GM23338 (cell line): ENCODE measurements around the gene SPINK2. TPM values are rescaled to one million over a fixed set of nuclear protein-coding genes. Genes with fewer than 3 reads are reported as not detected.

Experiments used
- ATAC-seq: fragments of 200-7000 bp; cut with Tn5 transposase; 3 replicates; pipeline ENCODE4 v1.9.1; 2020
- DNase-seq: peaks from one replicate; pipeline ENCODE4 v3.0.0-alpha.2; 2015; ENCODE audit warnings: low spot score
- H2AFZ ChIP-seq: fragments of 200-600 bp; sonication (generic); 2 replicates; pipeline ENCODE4 v1.8.0; 2016; ENCODE audit warnings: antibody characterized with exemption, mild to moderate bottlenecking, moderate library complexity
- H3F3A ChIP-seq: fragments of 200-600 bp; sonication (generic); replicated peaks from 2 replicates; pipeline ENCODE4 v1.8.0; 2017; ENCODE audit warnings: antibody characterized with exemption, mixed run types, low read depth
- H3K27ac ChIP-seq: fragments of 200-600 bp; sonication (generic); 2 replicates; pipeline ENCODE4 v1.6.1; 2016; ENCODE audit warnings: low read depth
- H3K27me3 ChIP-seq: fragments of 200-600 bp; sonication (generic); 2 replicates; pipeline ENCODE4 v1.8.0; 2016; ENCODE audit warnings: mild to moderate bottlenecking, mixed run types, moderate library complexity; ENCODE audit not compliant: insufficient read depth
- H3K36me3 ChIP-seq: fragments of 200-600 bp; sonication (generic); 2 replicates; pipeline ENCODE4 v1.8.0; 2016; ENCODE audit warnings: mild to moderate bottlenecking; ENCODE audit not compliant: insufficient read depth
- H3K4me1 ChIP-seq: fragments of 200-600 bp; sonication (generic); 2 replicates; pipeline ENCODE4 v1.8.0; 2016; ENCODE audit warnings: mild to moderate bottlenecking, moderate library complexity; ENCODE audit not compliant: insufficient read depth
- H3K4me2 ChIP-seq: fragments of 200-600 bp; sonication (generic); 2 replicates; pipeline ENCODE4 v1.7.1; 2017; ENCODE audit warnings: mixed run types
- H3K4me3 ChIP-seq: fragments of 200-600 bp; sonication (generic); 2 replicates; pipeline ENCODE4 v1.6.1; 2016; ENCODE audit warnings: mixed run types
- H3K79me2 ChIP-seq: fragments of 200-600 bp; sonication (generic); replicated peaks from 2 replicates; pipeline ENCODE4 v1.8.0; 2017; ENCODE audit warnings: mild to moderate bottlenecking; ENCODE audit not compliant: insufficient read depth
- H3K9me2 ChIP-seq: fragments of 200-600 bp; sonication (generic); 2 replicates; pipeline ENCODE4 v1.8.0; 2017; ENCODE audit not compliant: insufficient read depth
- H4K20me1 ChIP-seq: fragments of 200-600 bp; sonication (generic); replicated peaks from 2 replicates; pipeline ENCODE4 v1.8.0; 2017; ENCODE audit warnings: mild to moderate bottlenecking; ENCODE audit not compliant: insufficient read depth
- H3K27ac Mint-ChIP-seq: 2 replicates; pipeline ENCODE4 v1.8.0; 2020; ENCODE audit warnings: inconsistent platforms, mild to moderate bottlenecking, moderate library complexity, mixed read lengths
- H3K27me3 Mint-ChIP-seq: 3 replicates; pipeline ENCODE4 v1.8.0; 2022; ENCODE audit warnings: low read depth, mild to moderate bottlenecking, moderate library complexity, mixed read lengths, inconsistent platforms; ENCODE audit not compliant: insufficient read depth, poor library complexity
- H3K36me3 Mint-ChIP-seq: 3 replicates; pipeline ENCODE4 v1.8.0; 2021; ENCODE audit warnings: low read depth, mild to moderate bottlenecking, inconsistent platforms, moderate library complexity, mixed read lengths
- H3K4me1 Mint-ChIP-seq: 3 replicates; pipeline ENCODE4 v1.8.0; 2020; ENCODE audit warnings: mild to moderate bottlenecking, inconsistent platforms, mixed read lengths
- H3K4me3 Mint-ChIP-seq: 3 replicates; pipeline ENCODE4 v1.8.0; 2021; ENCODE audit warnings: moderate library complexity, mild to moderate bottlenecking, inconsistent platforms, mixed read lengths
- H3K9me3 Mint-ChIP-seq: 3 replicates; pipeline ENCODE4 v1.8.0; 2020; ENCODE audit warnings: moderate library complexity, mild to moderate bottlenecking, inconsistent platforms, mixed read lengths
- ETS1 ChIP-seq: IDR thresholded peaks from 2 replicates; pipeline ENCODE4 v1.6.1; 2016; ENCODE audit warnings: antibody characterized with exemption
- EZH2phosphoT487 ChIP-seq: fragments of 200-600 bp; sonication (generic); IDR thresholded peaks from one replicate; pipeline ENCODE4 v1.8.1; 2018; ENCODE audit warnings: antibody characterized with exemption; ENCODE audit not compliant: unreplicated experiment
- POLR2AphosphoS5 ChIP-seq: IDR thresholded peaks from 2 replicates; pipeline ENCODE4 v1.6.1; 2016; ENCODE audit warnings: antibody characterized with exemption, low read depth
- REST ChIP-seq: IDR thresholded peaks from one replicate; pipeline ENCODE4 v1.6.1; 2018; ENCODE audit warnings: antibody characterized with exemption; ENCODE audit not compliant: unreplicated experiment
- STAT1 ChIP-seq: IDR thresholded peaks from one replicate; pipeline ENCODE4 v1.6.1; 2016; ENCODE audit warnings: antibody characterized with exemption; ENCODE audit not compliant: unreplicated experiment
- ZNF114 ChIP-seq: fragments of 250-450 bp; sonication (Bioruptor Pico); IDR thresholded peaks from 2 replicates; pipeline ENCODE4 v1.5.0; 2020; ENCODE audit warnings: mild to moderate bottlenecking, moderate library complexity
- ZNF462 ChIP-seq: fragments of 250-450 bp; sonication (Bioruptor Pico); IDR thresholded peaks from 2 replicates; pipeline ENCODE4 v1.5.0; 2020; ENCODE audit warnings: mild to moderate bottlenecking, moderate library complexity
- polyA plus RNA-seq: library from polyadenylated mRNA; unstranded; fragments of >200 nt; fragmentation: Nextera tagmentation; extraction: Ambion mirVana; gene quantifications from 2 replicates; pipeline ENCODE4 v1.2.1, GENCODE V29; 2016
- total RNA-seq: library from RNA; depleted of rRNA; stranded (reverse); fragments of >200 nt; shearing (Covaris generic); gene quantifications from 2 replicates; pipeline ENCODE4 v1.2.3, GENCODE V29; 2014

SPINK2 gene
- total and polyA plus RNA-seq, 2 experiments from 2014 or later, result 0.73 to 6.4 TPM

- no peak for ATAC-seq
- no peaks in the 10 kb centered on the region for H3K27me3 Mint-ChIP-seq
- no peak for DNase-seq
- H3K9me3 Mint-ChIP-seq, result no peaks in the 10 kb centered on the region
- Histone ChIP-seq H3K4me3 (no peak overlapping the region), H3K4me1 (peaks cover 4% of the 10 kb centered on the region; the same call in 1 of the 2 replicates), H4K20me1 (no peaks in the 10 kb centered on the region), H3K4me2 (no peak overlapping the region), H3F3A (no peaks in the 10 kb centered on the region), H2AFZ (no peak overlapping the region), H3K79me2 (no peaks in the 10 kb centered on the region), H3K27me3 (no peaks in the 10 kb centered on the region), H3K9me2 (no peaks in the 10 kb centered on the region), H3K27ac (no peak overlapping the region), H3K36me3 (no peaks in the 10 kb centered on the region)
- no peaks in the 10 kb centered on the region for H3K36me3 Mint-ChIP-seq
- H3K27ac Mint-ChIP-seq, result no peak overlapping the region
- TF ChIP-seq REST, result no peak
- TF ChIP-seq STAT1, result no peak
- no peak for TF ChIP-seq ZNF114 (CRISPR knock-in tag)
- TF ChIP-seq ETS1, result no peak
- no peak for TF ChIP-seq ZNF462 (CRISPR knock-in tag)
- TF ChIP-seq POLR2AphosphoS5, result no peak
- TF ChIP-seq EZH2phosphoT487, result no peak
- no peak overlapping the region for H3K4me3 Mint-ChIP-seq
- peaks cover 2% of the 10 kb centered on the region; the same call in 1 of the 3 replicates for H3K4me1 Mint-ChIP-seq
Observed at GRCh38 chr4:56857601-56858309, 36.3 kb upstream of the SPINK2 start.
